Fibroblast of pulmonary artery (primary cell): ENCODE data around the gene CST9L.

Source experiments
- DNase-seq: peaks from one replicate; pipeline ENCODE4 v3.0.0-alpha.2; 2010; ENCODE audit warnings: low read depth
- H3K4me3 ChIP-seq: replicated peaks from 2 replicates; pipeline ENCODE4 v1.5.1; 2011; ENCODE audit warnings: low read depth, mild to moderate bottlenecking, control low read depth, low read length, moderate library complexity
- TF ChIP-seq, protein P1 (sequence below): IDR thresholded peaks from 2 replicates; pipeline ENCODE4 v1.5.1; 2011; ENCODE audit warnings: mild to moderate bottlenecking, control low read depth, low read length, inconsistent platforms; ENCODE audit errors: missing control alignments

The CST9L gene

DNA sequence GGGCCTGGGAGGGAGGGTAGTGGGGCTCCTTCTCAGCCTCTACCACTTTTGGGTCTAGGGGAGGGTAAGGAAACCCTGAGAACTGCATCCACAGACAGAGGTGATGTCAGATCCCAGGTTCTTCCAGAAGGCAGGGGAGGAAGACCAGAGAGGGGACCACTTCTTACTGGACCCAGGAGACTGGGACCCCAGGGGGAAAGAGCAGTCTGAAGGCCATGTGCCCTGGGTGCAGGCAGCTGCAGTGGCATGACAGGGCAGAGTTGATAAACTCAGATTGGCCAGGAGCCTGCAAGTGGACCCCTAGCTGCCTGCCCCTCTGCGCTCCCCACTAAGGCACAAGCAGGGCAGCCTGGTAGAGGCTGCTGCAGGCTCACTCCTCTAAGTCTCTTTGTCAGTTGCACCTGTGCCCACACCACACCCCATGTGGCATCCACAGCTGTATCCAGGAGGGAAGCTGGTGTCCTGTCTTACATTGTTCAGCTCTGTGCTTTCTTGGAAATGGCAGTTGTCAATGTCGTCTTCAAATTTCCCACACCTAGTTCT is 2.7 kb downstream of the CST9L start:
- TF ChIP-seq, protein P1, sequence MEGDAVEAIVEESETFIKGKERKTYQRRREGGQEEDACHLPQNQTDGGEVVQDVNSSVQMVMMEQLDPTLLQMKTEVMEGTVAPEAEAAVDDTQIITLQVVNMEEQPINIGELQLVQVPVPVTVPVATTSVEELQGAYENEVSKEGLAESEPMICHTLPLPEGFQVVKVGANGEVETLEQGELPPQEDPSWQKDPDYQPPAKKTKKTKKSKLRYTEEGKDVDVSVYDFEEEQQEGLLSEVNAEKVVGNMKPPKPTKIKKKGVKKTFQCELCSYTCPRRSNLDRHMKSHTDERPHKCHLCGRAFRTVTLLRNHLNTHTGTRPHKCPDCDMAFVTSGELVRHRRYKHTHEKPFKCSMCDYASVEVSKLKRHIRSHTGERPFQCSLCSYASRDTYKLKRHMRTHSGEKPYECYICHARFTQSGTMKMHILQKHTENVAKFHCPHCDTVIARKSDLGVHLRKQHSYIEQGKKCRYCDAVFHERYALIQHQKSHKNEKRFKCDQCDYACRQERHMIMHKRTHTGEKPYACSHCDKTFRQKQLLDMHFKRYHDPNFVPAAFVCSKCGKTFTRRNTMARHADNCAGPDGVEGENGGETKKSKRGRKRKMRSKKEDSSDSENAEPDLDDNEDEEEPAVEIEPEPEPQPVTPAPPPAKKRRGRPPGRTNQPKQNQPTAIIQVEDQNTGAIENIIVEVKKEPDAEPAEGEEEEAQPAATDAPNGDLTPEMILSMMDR = no peak
- DNase-seq = no peak

DNA sequence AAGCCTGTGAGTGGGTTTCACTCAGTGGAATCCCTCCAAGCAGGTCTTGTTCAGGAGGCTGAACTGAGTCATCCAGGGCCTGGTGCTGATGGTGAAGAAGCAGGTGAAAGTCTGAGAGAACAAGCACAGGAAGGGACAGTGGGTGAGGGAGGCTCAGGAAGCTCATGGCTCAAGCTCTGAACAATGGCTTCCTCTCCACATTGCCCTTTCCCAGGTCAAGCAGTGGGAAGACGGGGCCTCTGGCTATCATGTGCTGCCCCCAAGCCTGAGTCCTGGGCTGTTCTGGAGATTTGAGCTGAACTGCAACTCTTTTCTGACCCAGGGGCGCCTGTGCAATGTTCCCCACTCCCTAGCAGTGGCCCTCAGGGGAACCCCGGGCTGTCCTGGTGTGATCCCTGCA is 3.4 kb downstream of the CST9L start:
- DNase-seq = no peak
- TF ChIP-seq, protein P1 = no peak
- H3K4me3 ChIP-seq = no peak overlapping the region

More for the DNA sequence above, 2.7 kb downstream of the CST9L start:
- no peak overlapping the region for H3K4me3 ChIP-seq

DNA sequence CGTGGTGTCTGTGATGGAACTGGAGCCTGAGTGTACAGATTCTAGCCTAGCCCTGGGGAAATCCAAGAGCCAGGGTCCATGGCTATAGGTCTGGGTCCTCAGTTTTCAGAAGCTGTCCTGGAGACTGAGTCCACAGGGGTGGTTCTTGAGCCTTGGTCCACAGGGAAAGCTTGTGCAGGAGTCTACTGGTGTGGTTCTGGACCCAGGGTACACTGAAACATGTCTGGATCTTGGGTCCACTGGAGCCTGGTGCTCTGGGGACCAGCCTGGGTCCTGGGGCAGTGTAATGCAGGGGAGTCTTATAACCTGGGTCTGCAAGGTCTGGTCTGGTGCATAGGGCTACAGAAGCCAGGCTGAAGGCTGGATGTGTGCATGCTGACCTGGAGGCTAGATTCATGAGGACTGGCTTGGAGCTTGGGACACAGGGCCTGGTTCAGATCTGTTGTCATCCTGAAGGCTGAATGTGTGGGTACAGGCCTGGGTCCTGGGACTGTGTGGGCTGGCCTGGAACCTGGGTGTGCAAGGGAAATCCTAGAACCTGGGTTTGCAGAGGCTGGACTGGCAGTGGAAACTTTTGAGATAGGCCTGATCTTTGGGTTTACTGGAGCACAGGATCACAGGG is 5.5 kb downstream of the CST9L start:
- H3K4me3 ChIP-seq = no peak overlapping the region
- TF ChIP-seq, protein P1 = no peak
- no peak for DNase-seq

DNA sequence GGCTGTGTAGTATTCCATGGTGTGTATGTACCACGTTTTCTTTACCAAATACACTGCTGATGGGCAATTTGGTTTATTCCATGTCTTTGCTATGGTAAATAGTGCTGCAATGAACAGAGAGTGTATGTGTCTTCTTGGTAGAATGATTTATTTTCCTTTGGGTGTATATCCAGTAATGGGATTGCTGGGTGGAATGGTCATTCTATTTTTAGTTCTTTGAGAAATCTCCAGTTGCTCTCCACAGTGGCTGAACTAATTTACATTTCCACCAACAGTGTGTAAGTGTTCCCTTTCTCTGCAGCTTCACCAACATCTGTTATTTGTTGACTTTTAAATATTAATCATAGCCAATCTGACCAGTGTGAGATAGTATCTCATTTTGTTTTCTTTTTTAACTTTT is 13.9 kb downstream of the CST9L start:
- no peak for DNase-seq
- TF ChIP-seq, protein P1 = no peak
- no peak overlapping the region for H3K4me3 ChIP-seq

DNA sequence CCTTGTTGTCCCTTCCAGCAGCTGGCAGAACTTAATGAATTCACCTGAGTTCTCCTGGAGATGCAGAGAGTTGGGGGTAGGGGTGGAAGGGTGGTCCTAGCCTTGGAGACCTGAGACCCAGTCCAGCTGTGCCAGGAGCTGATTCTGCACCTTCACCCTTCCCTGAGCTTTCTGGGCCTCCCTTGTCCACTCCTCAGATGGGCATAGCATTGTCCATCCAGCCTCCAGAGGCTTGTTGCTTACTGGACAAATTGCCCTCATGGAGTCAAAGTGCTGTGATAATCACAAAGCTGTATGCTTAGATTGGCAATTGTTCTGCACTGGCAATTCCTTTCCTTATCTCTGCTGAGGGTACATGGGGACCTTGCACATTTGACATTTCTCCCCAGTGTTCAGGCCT is 16.5 kb downstream of the CST9L start:
- H3K4me3 ChIP-seq = no peak overlapping the region
- TF ChIP-seq, protein P1 = no peak
- no peak for DNase-seq

DNA sequence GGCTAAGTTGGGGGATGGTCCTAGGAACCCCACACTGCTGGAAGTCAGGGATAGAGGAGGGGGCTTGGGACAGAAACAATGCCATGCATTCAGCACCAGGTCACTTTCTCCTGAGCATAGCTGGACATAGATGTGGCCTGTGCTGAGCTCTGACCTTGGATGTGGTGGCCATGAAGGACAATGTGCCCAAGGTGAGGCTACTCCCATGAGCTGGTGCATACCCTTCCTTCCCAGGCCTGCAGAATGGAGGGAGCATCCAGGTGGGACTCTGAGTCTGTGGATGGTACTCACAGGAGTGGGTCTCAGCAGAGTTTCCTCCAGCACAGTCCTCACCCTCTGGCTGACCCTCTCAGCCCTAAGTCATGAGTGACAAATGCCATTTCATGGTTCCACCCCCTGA is 16.9 kb downstream of the CST9L start:
- DNase-seq = no peak
- H3K4me3 ChIP-seq = no peak overlapping the region
- TF ChIP-seq, protein P1 = no peak

DNA sequence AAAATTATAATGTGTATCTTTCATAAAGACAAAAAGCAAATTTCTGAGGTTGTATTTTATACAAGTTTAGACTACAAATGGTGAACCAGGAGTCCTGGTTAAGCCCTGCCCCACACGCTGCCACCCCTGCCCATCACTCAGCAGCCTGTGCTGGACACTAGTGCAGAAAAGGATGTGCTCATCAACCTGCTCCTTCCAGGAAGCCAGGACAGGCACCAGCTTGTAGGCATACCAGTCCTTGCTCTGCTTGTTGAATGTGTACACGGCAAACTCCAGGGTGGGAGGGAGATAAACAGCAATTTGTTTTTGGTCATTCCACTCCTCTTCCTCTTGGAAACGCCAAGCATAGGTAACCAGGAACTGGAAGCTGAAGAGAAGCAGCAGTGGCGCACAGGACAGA is 18.1 kb downstream of the CST9L start:
- TF ChIP-seq, protein P1 = no peak
- DNase-seq = no peak
- H3K4me3 ChIP-seq = no peak overlapping the region
